HCT116 (cell line): ENCODE data around the gene CD40. TPM values are rescaled to one million over a fixed set of nuclear protein-coding genes. Genes with fewer than 3 reads are reported as not detected.

Experiments used
- ATAC-seq: fragments of 200-7000 bp; cut with Tn5 transposase; 2 replicates; pipeline ENCODE4 v1.9.1; 2020; ENCODE audit warnings: mild to moderate bottlenecking, moderate library complexity
- BruUV-seq: library from RNA; stranded (reverse); fragments of 400-500 nt; replicated peaks from 2 replicates; lab custom pipeline; 2021; lab: Mats Ljungman, UMichigan
- CTCF ChIA-PET: fragments of 300-600 bp; sonication (Branson Sonifier 250); formaldehyde crosslinking; loops from one replicate; lab custom pipeline; 2021; ENCODE audit warnings: antibody characterized with exemption; lab: Charles Lee
- POLR2A ChIA-PET: fragments of 300-600, 350-600 bp; sonication (Branson Sonifier 250); formaldehyde crosslinking; loops from one replicate; lab custom pipeline; 2021; ENCODE audit warnings: antibody characterized with exemption; lab: Charles Lee
- RAD21 ChIA-PET, 2 experiments: fragments of 300-600 bp; sonication (Branson Sonifier 250); formaldehyde crosslinking; loops; one replicate each; lab custom pipeline; 2023; ENCODE audit warnings: low total read pairs in 2 of 2; ENCODE audit not compliant: uncharacterized antibody in 2 of 2, unreplicated experiment in 2 of 2, low non-redundant PET in 1 of 2; lab: Charles Lee
- DNase-seq: peaks from one replicate; pipeline ENCODE4 v3.0.0-alpha.2; 2010; ENCODE audit warnings: low read depth, low spot score
- H2AFZ ChIP-seq: fragments of 200-600 bp; shearing (Covaris generic), sonication (generic); 2 replicates; pipeline ENCODE4 v1.6.1; 2017; ENCODE audit warnings: low read depth, mixed run types, mixed read lengths, antibody characterized with exemption, low read length; ENCODE audit not compliant: poor library complexity, severe bottlenecking
- H3K27ac ChIP-seq: 2 replicates; pipeline ENCODE4 v1.5.1; 2012; ENCODE audit warnings: low read depth, low read length
- H3K27me3 ChIP-seq: fragments of 200-600 bp; sonication (generic); 2 replicates; pipeline ENCODE4 v1.6.1; 2016; ENCODE audit warnings: mixed run types, low read length, mixed read lengths; ENCODE audit not compliant: insufficient read depth
- H3K36me3 ChIP-seq, 2 experiments: fragments of 200-500 bp in 1 of 2; fragments of 200-600 bp in 1 of 2; sonication (Bioruptor generic) in 1 of 2; sonication (generic) in 1 of 2; 2 replicates each; pipeline versions ENCODE4 v1.5.1 to v1.6.1; 2014 to 2016; ENCODE audit warnings: low read length in 2 of 2, inconsistent platforms in 1 of 2, mixed read lengths in 1 of 2, mixed run types in 1 of 2; ENCODE audit not compliant: insufficient read depth in 2 of 2, control insufficient read depth in 1 of 2
- H3K4me1 ChIP-seq, 2 experiments: fragments of 200-600 bp in 1 of 2; sonication (generic) in 1 of 2; 2 replicates each; pipeline versions ENCODE4 v1.5.1 to v1.6.1; 2012 to 2017; ENCODE audit warnings: low read length in 2 of 2, inconsistent platforms in 1 of 2, mild to moderate bottlenecking in 1 of 2, mixed read lengths in 1 of 2, mixed run types in 1 of 2, moderate library complexity in 1 of 2; ENCODE audit not compliant: insufficient read depth in 2 of 2, control insufficient read depth in 1 of 2
- H3K4me2 ChIP-seq: fragments of 200-600 bp; sonication (generic); 2 replicates; pipeline ENCODE4 v1.6.1; 2017; ENCODE audit warnings: mixed run types, low read length, mixed read lengths
- H3K4me3 ChIP-seq, 2 experiments: fragments of 200-600 bp in 1 of 2; sonication (generic) in 1 of 2; replicated peaks in 1 of 2; 2 replicates each; pipeline ENCODE4 v1.5.1; 2011 to 2016; ENCODE audit warnings: low read length in 2 of 2, control low read depth in 1 of 2, low read depth in 1 of 2, mild to moderate bottlenecking in 1 of 2, mixed read lengths in 1 of 2, mixed run types in 1 of 2
- H3K79me2 ChIP-seq: fragments of 200-600 bp; sonication (generic); 2 replicates; pipeline ENCODE4 v1.6.1; 2017; ENCODE audit warnings: mild to moderate bottlenecking, mixed run types, low read length, moderate library complexity, mixed read lengths; ENCODE audit not compliant: insufficient read depth
- H3K9ac ChIP-seq: fragments of 200-600 bp; sonication (generic); 2 replicates; pipeline ENCODE4 v1.6.1; 2016; ENCODE audit warnings: low read length, mixed read lengths
- H3K9me2 ChIP-seq: fragments of 200-600 bp; sonication (generic), shearing (Covaris generic); 2 replicates; pipeline ENCODE4 v1.6.1; 2017; ENCODE audit warnings: mixed run types, mild to moderate bottlenecking, moderate library complexity; ENCODE audit not compliant: insufficient read depth
- H3K9me3 ChIP-seq, 2 experiments: fragments of 200-500 bp in 1 of 2; fragments of 200-600 bp in 1 of 2; sonication (Bioruptor generic) in 1 of 2; sonication (generic) in 1 of 2; 2 replicates each; pipeline ENCODE4 v1.6.1; 2014 to 2017; ENCODE audit warnings: low read length in 2 of 2, mixed read lengths in 2 of 2, inconsistent platforms in 1 of 2, low read depth in 1 of 2, mild to moderate bottlenecking in 1 of 2, mixed run types in 1 of 2, moderate library complexity in 1 of 2; ENCODE audit not compliant: control insufficient read depth in 1 of 2, insufficient read depth in 1 of 2
- H4K20me1 ChIP-seq: fragments of 200-600 bp; sonication (generic), shearing (Covaris generic); 2 replicates; pipeline ENCODE4 v1.6.1; 2017; ENCODE audit warnings: mixed run types, mild to moderate bottlenecking, moderate library complexity; ENCODE audit not compliant: insufficient read depth
- ATF3 ChIP-seq: IDR thresholded peaks from 2 replicates; pipeline ENCODE4 v1.6.1; 2012
- CBX3 ChIP-seq: IDR thresholded peaks from 2 replicates; pipeline ENCODE4 v1.6.1; 2012; ENCODE audit warnings: low read depth
- EGR1 ChIP-seq: IDR thresholded peaks from 2 replicates; pipeline ENCODE4 v1.6.1; 2012; ENCODE audit warnings: low read depth
- ELF1 ChIP-seq: IDR thresholded peaks from 2 replicates; pipeline ENCODE4 v1.6.1; 2012; ENCODE audit warnings: low read depth, borderline replicate concordance
- JUND ChIP-seq: IDR thresholded peaks from 2 replicates; pipeline ENCODE4 v1.6.1; 2012
- MAX ChIP-seq: IDR thresholded peaks from 2 replicates; pipeline ENCODE4 v1.6.1; 2012
- RAD21 ChIP-seq: IDR thresholded peaks from 2 replicates; pipeline ENCODE4 v1.6.1; 2012; ENCODE audit warnings: low read depth, mild to moderate bottlenecking
- SIN3A ChIP-seq: IDR thresholded peaks from 2 replicates; pipeline ENCODE4 v1.6.1; 2012; ENCODE audit warnings: low read depth
- SP1 ChIP-seq: IDR thresholded peaks from 2 replicates; pipeline ENCODE4 v1.6.1; 2012; ENCODE audit warnings: low read depth
- SRF ChIP-seq: IDR thresholded peaks from 2 replicates; pipeline ENCODE4 v1.6.1; 2012; ENCODE audit warnings: low read depth
- ZFX ChIP-seq: fragments of 450-650 bp; IDR thresholded peaks from 2 replicates; pipeline ENCODE4 v1.6.1; 2017
- ZNF274 ChIP-seq: fragments of 200-500 bp; sonication (Bioruptor generic); IDR thresholded peaks from 2 replicates; pipeline ENCODE4 v1.6.1; 2014; ENCODE audit warnings: mild to moderate bottlenecking, low read depth, low read length, inconsistent platforms
- intact Hi-C: fragments of 100-400 bp; cut with micrococcal nuclease; formaldehyde crosslinking; loops from 2 replicates; pipeline ENCODE4 v1.10.0; 2022
- total RNA-seq: library from RNA; stranded (reverse); gene quantifications from one replicate; pipeline ENCODE4 v1.2.1, GENCODE V29; 2021; ENCODE audit not compliant: unreplicated experiment

Gene CD40
- total RNA-seq, 1 experiment from 2014 or later: 21.3 TPM

DNA sequence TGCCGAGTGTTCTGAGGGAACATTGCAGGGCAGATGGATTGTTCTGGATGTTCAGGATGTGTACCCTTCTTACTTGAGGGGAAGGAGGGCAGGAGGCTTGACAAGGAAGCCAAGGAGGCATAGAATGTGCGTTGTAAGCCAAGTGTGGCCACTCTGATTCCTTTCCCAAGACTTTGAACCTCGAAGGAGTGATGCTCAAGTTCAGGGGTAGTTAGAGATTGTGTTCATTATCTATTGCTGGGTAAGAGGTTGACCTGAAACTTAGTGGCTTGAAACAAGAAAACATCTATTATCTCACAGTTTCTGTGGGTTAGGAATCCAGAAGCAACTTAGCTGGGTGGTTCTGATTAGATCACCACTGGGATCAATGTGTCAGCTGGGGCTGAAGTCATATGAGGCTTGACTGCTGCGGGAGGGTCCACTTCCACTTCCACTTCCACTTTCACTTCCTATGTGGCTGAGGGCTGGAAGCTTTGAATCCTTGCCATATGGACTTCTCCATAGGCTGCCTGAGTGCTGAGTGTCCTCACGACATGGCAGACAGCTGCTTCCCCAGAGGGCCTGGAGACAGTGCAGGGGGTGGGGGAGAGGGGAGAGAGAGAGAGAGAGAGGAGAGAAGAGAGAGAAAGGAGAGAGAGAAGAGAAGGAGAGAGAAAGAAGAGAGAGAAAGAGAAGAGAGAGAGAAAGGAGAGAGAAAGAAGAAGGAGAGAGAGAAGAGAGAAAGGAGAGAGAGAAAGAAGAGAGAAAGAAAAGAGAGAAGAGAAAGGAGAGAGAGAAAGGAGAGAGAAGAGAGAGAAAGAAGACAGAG lies 6.9 kb upstream of the CD40 start:
- TF ChIP-seq MAX: no peak
- TF ChIP-seq RAD21: no peak
- TF ChIP-seq CBX3: no peak
- no peak for TF ChIP-seq ELF1
- TF ChIP-seq ZNF274: no peak
- TF ChIP-seq EGR1: no peak
- TF ChIP-seq ZFX: no peak
- TF ChIP-seq SRF: no peak
- TF ChIP-seq SP1: no peak
- TF ChIP-seq ATF3: no peak
- H3K79me2 ChIP-seq: no peaks in the 10 kb centered on the region
- intact Hi-C loops: no loop called here

DNA sequence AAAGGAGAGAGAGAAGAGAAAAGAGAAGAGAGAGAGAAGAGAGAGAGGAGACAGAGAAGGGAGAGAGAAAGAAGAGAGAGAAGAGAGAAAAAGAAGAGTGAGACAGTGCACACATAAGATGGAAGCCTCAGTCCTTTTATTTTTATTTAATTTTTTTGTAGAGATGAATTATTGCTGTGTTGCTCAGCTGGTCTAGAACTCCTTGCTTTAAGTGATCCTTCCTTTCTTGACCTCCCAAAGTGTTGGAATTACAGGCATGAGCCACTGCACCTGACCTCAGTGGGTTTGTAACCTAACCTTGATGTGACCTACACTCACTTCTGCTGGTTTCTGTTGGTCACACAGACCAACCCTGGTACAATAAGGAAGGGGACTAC lies 6.3 kb upstream of the CD40 start:
- Histone ChIP-seq H3K4me3 (no peak overlapping the region), H3K27me3 (peaks cover 17% of the 10 kb centered on the region; the same call in 1 of the 2 replicates), H3K9me3 (no peaks in the 10 kb centered on the region), H3K9ac (no peak overlapping the region), H4K20me1 (no peaks in the 10 kb centered on the region), H3K27ac (no peak overlapping the region), H3K4me1 (no peaks in the 10 kb centered on the region), H2AFZ (no peak overlapping the region), H3K4me2 (no peak overlapping the region), H3K36me3 (no peaks in the 10 kb centered on the region), H3K9me2 (no peaks in the 10 kb centered on the region), H3K79me2 (no peaks in the 10 kb centered on the region)
- RAD21 ChIA-PET: no interaction called here
- no TSS peak for BruUV-seq
- no peak for TF ChIP-seq SIN3A
- no peak for TF ChIP-seq JUND
- ATAC-seq: no peak
- CTCF ChIA-PET: no interaction called here
- POLR2A ChIA-PET: no interaction called here
- intact Hi-C loops: no loop called here
- no peak for DNase-seq

More for the DNA sequence above, 6.9 kb upstream of the CD40 start:
- H3K27ac ChIP-seq: no peak overlapping the region
- H3K4me2 ChIP-seq: no peak overlapping the region
- H3K4me3 ChIP-seq: no peak overlapping the region
- no peaks in the 10 kb centered on the region for H3K9me3 ChIP-seq
- H3K36me3 ChIP-seq: no peaks in the 10 kb centered on the region
- ChIA-PET POLR2A (no interaction called here), RAD21 (interaction anchor here in 1 of 2 experiments (0.7 kb wide), 1 partner anchor 238 kb away, joined by 3 read pairs; no protein-coding TSS in a partner anchor), CTCF (no interaction called here)
- H4K20me1 ChIP-seq: no peaks in the 10 kb centered on the region
- H3K9me2 ChIP-seq: no peaks in the 10 kb centered on the region
- DNase-seq (no peak), ATAC-seq (no peak)
- H3K9ac ChIP-seq: no peak overlapping the region
- BruUV-seq: no TSS peak
- H2AFZ ChIP-seq: no peak overlapping the region
- H3K27me3 ChIP-seq: peaks cover 17% of the 10 kb centered on the region; the same call in 1 of the 2 replicates
- H3K4me1 ChIP-seq: no peaks in the 10 kb centered on the region
